HepG2 (cell line): Measurements from ENCODE around the gene CASKIN1. TPM values are rescaled to one million over a fixed set of nuclear protein-coding genes. Genes with fewer than 3 reads are reported as not detected.

Experiments
- ARHGAP35 ChIP-seq: sonication (generic); formaldehyde crosslinking; IDR thresholded peaks from 2 replicates; pipeline ENCODE4 v1.9.0; 2022; ENCODE audit warnings: mild to moderate bottlenecking, inconsistent platforms, moderate library complexity, missing genetic modification reagents, borderline replicate concordance
- BRF2 ChIP-seq: sonication (generic); formaldehyde crosslinking; IDR thresholded peaks from 2 replicates; pipeline ENCODE4 v1.8.1; 2022; ENCODE audit warnings: mild to moderate bottlenecking, missing genetic modification reagents
- CREM ChIP-seq, 2 experiments: sonication (generic) in 1 of 2; formaldehyde crosslinking in 1 of 2; IDR thresholded peaks; 2 replicates each; pipeline versions ENCODE4 v1.4.0 to v1.6.1; 2016 to 2020; ENCODE audit warnings: antibody characterized with exemption in 1 of 2, mild to moderate bottlenecking in 1 of 2, missing genetic modification reagents in 1 of 2
- E2F2 ChIP-seq: sonication (generic); formaldehyde crosslinking; IDR thresholded peaks from 2 replicates; pipeline ENCODE4 v1.4.0; 2020; ENCODE audit warnings: missing genetic modification reagents, borderline replicate concordance
- HHEX ChIP-seq: IDR thresholded peaks from 2 replicates; pipeline ENCODE4 v1.6.1; 2016; ENCODE audit warnings: control low read depth
- MXI1 ChIP-seq: IDR thresholded peaks from 3 replicates; pipeline ENCODE4 v1.6.1; 2012; ENCODE audit warnings: low read depth, low read length, inconsistent platforms, borderline replicate concordance
- POLR2G ChIP-seq: fragments of 200-400 bp; formaldehyde crosslinking; IDR thresholded peaks from 2 replicates; pipeline ENCODE4 v1.6.1; 2018; ENCODE audit warnings: mild to moderate bottlenecking, low read depth, low read length, moderate library complexity
- TARDBP ChIP-seq: sonication (generic); formaldehyde crosslinking; IDR thresholded peaks from 2 replicates; pipeline ENCODE4 v1.8.0; 2022; ENCODE audit warnings: mild to moderate bottlenecking, missing genetic modification reagents
- TFE3 ChIP-seq: IDR thresholded peaks from 2 replicates; pipeline ENCODE4 v1.6.1; 2016
- ZFP36L1 ChIP-seq: sonication (generic); formaldehyde crosslinking; IDR thresholded peaks from 2 replicates; pipeline ENCODE4 v1.8.0; 2022; ENCODE audit warnings: mild to moderate bottlenecking, missing genetic modification reagents, moderate library complexity
- ZFYVE20 ChIP-seq: sonication (generic); formaldehyde crosslinking; IDR thresholded peaks from 2 replicates; pipeline ENCODE4 v1.8.0; 2023; ENCODE audit warnings: low read depth, mild to moderate bottlenecking, moderate library complexity, missing genetic modification reagents, borderline replicate concordance
- ZNF17 ChIP-seq: sonication (generic); formaldehyde crosslinking; IDR thresholded peaks from 2 replicates; pipeline ENCODE4 v1.5.0; 2020; ENCODE audit warnings: mild to moderate bottlenecking, missing genetic modification reagents
- ZNF24 ChIP-seq: fragments of 450-650 bp; IDR thresholded peaks from 2 replicates; pipeline ENCODE4 v1.6.1; 2017; ENCODE audit warnings: antibody characterized with exemption, mild to moderate bottlenecking
- ZNF672 ChIP-seq: sonication (generic); formaldehyde crosslinking; IDR thresholded peaks from 2 replicates; pipeline ENCODE4 v1.8.1; 2022; ENCODE audit warnings: missing genetic modification reagents
- ZNF761 ChIP-seq: sonication (generic); formaldehyde crosslinking; conservative IDR thresholded peaks from 2 replicates; pipeline ENCODE4 v1.4.0; 2020; ENCODE audit warnings: mild to moderate bottlenecking, missing genetic modification reagents
- ZNF781 ChIP-seq: sonication (generic); formaldehyde crosslinking; IDR thresholded peaks from 2 replicates; pipeline ENCODE4 v1.5.1; 2020; ENCODE audit warnings: borderline replicate concordance, mild to moderate bottlenecking, missing genetic modification reagents; ENCODE audit errors: not compliant biosample characterization
- polyA plus RNA-seq, 8 experiments: library from polyadenylated mRNA; depleted of rRNA in 3 of 8; stranded (reverse) in 7 of 8; unstranded in 1 of 8; fragments of >200 nt; fragmentation: Illumina TruSeq in 4 of 8; extraction: Trizol in 4 of 8; gene quantifications; 2 replicates each; pipeline versions ENCODE4 v1.2.1 to v1.2.3, GENCODE V29; 2011 to 2016; ENCODE audit warnings: low read depth in 4 of 8, missing spikeins in 1 of 8, mixed read lengths in 1 of 8; ENCODE audit not compliant: insufficient read depth in 1 of 8
- total RNA-seq, 5 experiments: library from RNA; depleted of rRNA; stranded (reverse); fragments of >200 nt; fragmentation: Illumina TruSeq; extraction: Trizol; gene quantifications; 2 replicates each; pipeline ENCODE4 v1.2.3, GENCODE V29; 2016; ENCODE audit warnings: low read depth in 1 of 5
- TF ChIP-seq, protein P1 (sequence below): sonication (generic); formaldehyde crosslinking; IDR thresholded peaks from 2 replicates; pipeline ENCODE4 v1.5.1; 2020; ENCODE audit warnings: mild to moderate bottlenecking, moderate library complexity, missing genetic modification reagents
- TF ChIP-seq, protein P2 (sequence below): sonication (generic); formaldehyde crosslinking; IDR thresholded peaks from 2 replicates; pipeline ENCODE4 v1.4.0; 2020; ENCODE audit warnings: missing genetic modification reagents

The CASKIN1 gene
- total and polyA plus RNA-seq, 2 of the 13 experiments (the other 11 are each of a cell fraction or from before 2014, with no cell fraction given), result 1.2 to 2.2 TPM

GRCh38 chr16:2210386-2211365 is 14.3 kb upstream of the CASKIN1 start, which contains the start of gene BRICD5 (continued):
- TF ChIP-seq, protein P1, sequence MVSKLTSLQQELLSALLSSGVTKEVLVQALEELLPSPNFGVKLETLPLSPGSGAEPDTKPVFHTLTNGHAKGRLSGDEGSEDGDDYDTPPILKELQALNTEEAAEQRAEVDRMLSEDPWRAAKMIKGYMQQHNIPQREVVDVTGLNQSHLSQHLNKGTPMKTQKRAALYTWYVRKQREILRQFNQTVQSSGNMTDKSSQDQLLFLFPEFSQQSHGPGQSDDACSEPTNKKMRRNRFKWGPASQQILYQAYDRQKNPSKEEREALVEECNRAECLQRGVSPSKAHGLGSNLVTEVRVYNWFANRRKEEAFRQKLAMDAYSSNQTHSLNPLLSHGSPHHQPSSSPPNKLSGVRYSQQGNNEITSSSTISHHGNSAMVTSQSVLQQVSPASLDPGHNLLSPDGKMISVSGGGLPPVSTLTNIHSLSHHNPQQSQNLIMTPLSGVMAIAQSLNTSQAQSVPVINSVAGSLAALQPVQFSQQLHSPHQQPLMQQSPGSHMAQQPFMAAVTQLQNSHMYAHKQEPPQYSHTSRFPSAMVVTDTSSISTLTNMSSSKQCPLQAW (CRISPR knock-in tag), result 0 out of 2 replicates have a peak, but pooled peaks have one; percentile 17
- TF ChIP-seq ZNF672 (CRISPR knock-in tag) (0 out of 2 replicates have a peak, but pooled peaks have one; percentile 59), ZNF781 (CRISPR knock-in tag) (no peak), HHEX (CRISPR knock-in tag) (no peak), TFE3 (CRISPR knock-in tag) (no peak), E2F2 (no peak), ZFP36L1 (no peak), ZNF24 (no peak), ZNF17 (CRISPR knock-in tag) (no peak), TARDBP (CRISPR knock-in tag) (peak; percentile 35; the same call in 1 of the 2 replicates), POLR2G (peak; percentile 53), ZNF761 (peak; percentile 63; the same call in 1 of the 2 replicates), CREM (IDR thresholded peaks at IDR 0.05) (no peak), CREM (CRISPR knock-in tag; IDR thresholded peaks at IDR 0.05) (no peak), BRF2 (no peak), ARHGAP35 (CRISPR knock-in tag) (no peak), ZFYVE20 (CRISPR knock-in tag) (no peak), MXI1 (no peak)
- TF ChIP-seq, protein P2, sequence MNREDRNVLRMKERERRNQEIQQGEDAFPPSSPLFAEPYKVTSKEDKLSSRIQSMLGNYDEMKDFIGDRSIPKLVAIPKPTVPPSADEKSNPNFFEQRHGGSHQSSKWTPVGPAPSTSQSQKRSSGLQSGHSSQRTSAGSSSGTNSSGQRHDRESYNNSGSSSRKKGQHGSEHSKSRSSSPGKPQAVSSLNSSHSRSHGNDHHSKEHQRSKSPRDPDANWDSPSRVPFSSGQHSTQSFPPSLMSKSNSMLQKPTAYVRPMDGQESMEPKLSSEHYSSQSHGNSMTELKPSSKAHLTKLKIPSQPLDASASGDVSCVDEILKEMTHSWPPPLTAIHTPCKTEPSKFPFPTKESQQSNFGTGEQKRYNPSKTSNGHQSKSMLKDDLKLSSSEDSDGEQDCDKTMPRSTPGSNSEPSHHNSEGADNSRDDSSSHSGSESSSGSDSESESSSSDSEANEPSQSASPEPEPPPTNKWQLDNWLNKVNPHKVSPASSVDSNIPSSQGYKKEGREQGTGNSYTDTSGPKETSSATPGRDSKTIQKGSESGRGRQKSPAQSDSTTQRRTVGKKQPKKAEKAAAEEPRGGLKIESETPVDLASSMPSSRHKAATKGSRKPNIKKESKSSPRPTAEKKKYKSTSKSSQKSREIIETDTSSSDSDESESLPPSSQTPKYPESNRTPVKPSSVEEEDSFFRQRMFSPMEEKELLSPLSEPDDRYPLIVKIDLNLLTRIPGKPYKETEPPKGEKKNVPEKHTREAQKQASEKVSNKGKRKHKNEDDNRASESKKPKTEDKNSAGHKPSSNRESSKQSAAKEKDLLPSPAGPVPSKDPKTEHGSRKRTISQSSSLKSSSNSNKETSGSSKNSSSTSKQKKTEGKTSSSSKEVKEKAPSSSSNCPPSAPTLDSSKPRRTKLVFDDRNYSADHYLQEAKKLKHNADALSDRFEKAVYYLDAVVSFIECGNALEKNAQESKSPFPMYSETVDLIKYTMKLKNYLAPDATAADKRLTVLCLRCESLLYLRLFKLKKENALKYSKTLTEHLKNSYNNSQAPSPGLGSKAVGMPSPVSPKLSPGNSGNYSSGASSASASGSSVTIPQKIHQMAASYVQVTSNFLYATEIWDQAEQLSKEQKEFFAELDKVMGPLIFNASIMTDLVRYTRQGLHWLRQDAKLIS (CRISPR knock-in tag), result no peak
